ENCODE data around the gene ZNF3.

ZNF3 gene

GRCh38 chr7:100053215-100053614 lies 28.3 kb downstream of the ZNF3 start:
- peak; percentile 59 for DNase-seq (ENCODE audit: low read depth, low spot score)

- no peak for DNase-seq (ENCODE audit: low read depth, low spot score)
These were observed 29.9 kb downstream of the ZNF3 start for GRCh38 chr7:100051611-100052010.

- peak; percentile 94 for DNase-seq (ENCODE audit: low read depth, low spot score)
These were observed 31.9 kb downstream of the ZNF3 start, which contains the start of gene ZSCAN21 for GRCh38 chr7:100049441-100050291. Gene ZSCAN21, plus strand, starts transcription at chr7:100049774. Its CDS starts 7,233 bp downstream, at chr7:100057007.

GRCh38 chr7:100048680-100049079 lies 32.8 kb downstream of the ZNF3 start:
- no peak for DNase-seq (ENCODE audit: low read depth, low spot score)

GRCh38 chr7:100044718-100045117 lies 36.8 kb downstream of the ZNF3 start:
- no peak for DNase-seq (ENCODE audit: low read depth, low spot score)

- DNase-seq (ENCODE audit: low read depth, low spot score): no peak
These were observed 40.9 kb downstream of the ZNF3 start for GRCh38 chr7:100040575-100040974.

GRCh38 chr7:100038326-100038725 lies 43.2 kb downstream of the ZNF3 start:
- no peak for DNase-seq (ENCODE audit: low read depth, low spot score)

- no peak for DNase-seq (ENCODE audit: low read depth, low spot score)
These were observed 45.6 kb downstream of the ZNF3 start for GRCh38 chr7:100035876-100036275.

GRCh38 chr7:100034871-100035510 lies 46.5 kb downstream of the ZNF3 start:
- peak; percentile 10 for DNase-seq (ENCODE audit: low read depth, low spot score)

- DNase-seq (ENCODE audit: low read depth, low spot score): no peak
These were observed 48.0 kb downstream of the ZNF3 start for GRCh38 chr7:100033526-100033925.

GRCh38 chr7:100029596-100029995 lies 51.9 kb downstream of the ZNF3 start:
- DNase-seq (ENCODE audit: low read depth, low spot score): no peak

GRCh38 chr7:100027197-100027596 lies 54.3 kb downstream of the ZNF3 start:
- no peak for DNase-seq (ENCODE audit: low read depth, low spot score)

- no peak for DNase-seq (ENCODE audit: low read depth, low spot score)
These were observed 57.4 kb downstream of the ZNF3 start for GRCh38 chr7:100024020-100024619.

GRCh38 chr7:100023526-100023925 lies 58.0 kb downstream of the ZNF3 start:
- DNase-seq (ENCODE audit: low read depth, low spot score): no peak

- DNase-seq (ENCODE audit: low read depth, low spot score): no peak
These were observed 58.9 kb downstream of the ZNF3 start for GRCh38 chr7:100022621-100023020.

- DNase-seq (ENCODE audit: low read depth, low spot score): peak; percentile 11
These were observed 60.2 kb downstream of the ZNF3 start for GRCh38 chr7:100021297-100021696.

Data from astrocyte of the hippocampus (primary cell).